Astrocyte (in vitro differentiated cells and primary cell): Measurements from ENCODE around the gene FAM50A.

Source experiments
- EZH2 ChIP-seq: IDR thresholded peaks from 2 replicates; pipeline ENCODE4 v1.6.1; 2012; ENCODE audit warnings: mild to moderate bottlenecking, low read length, inconsistent platforms; ENCODE audit not compliant: insufficient read depth
- TF ChIP-seq, protein P1 (sequence below): IDR thresholded peaks from 2 replicates; pipeline ENCODE4 v1.5.1; 2011; ENCODE audit warnings: low read depth, mild to moderate bottlenecking, inconsistent platforms, low read length, moderate library complexity; ENCODE audit not compliant: insufficient read depth

DNA sequence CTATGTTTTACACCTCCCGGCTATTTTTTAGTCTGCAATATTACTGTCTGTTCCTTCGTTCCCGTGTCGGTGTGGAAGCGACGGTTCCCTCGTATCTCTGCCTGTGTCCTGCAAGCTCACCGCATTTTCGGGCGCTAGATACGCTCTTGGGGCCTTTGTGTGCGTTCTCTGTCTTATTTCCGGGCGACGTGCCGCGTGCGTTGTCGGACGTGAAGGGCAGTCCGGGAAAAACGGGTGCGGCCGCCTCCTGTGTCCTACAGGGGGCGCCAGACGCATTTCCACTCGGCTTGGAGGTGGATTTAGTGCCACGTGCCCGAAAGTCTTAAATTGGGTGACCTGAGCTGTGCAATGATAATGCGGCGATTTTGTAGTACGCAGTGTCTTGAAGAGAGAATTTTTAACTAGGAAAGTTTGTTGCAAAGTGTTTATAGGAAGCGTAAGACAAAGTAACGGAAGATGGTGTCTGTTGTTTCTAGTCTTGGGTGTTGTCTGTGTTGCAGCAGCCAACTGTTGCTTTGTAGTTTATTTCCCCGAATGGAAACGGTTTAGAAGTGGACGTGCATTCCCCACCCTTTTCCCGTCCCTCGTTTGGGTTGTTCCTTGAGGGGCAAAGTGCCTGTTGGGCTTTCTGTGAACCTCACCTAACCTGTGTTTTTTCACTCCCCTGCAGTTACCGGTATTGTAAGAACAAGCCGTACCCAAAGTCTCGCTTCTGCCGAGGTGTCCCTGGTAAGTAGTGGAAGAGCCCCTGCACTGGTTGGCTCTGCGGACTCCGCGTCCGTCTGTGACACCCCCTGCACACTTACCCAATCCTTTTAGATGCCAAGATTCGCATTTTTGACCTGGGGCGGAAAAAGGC, 45.0 kb upstream of the FAM50A start:
- TF ChIP-seq EZH2, result no peak
- TF ChIP-seq, protein P1, sequence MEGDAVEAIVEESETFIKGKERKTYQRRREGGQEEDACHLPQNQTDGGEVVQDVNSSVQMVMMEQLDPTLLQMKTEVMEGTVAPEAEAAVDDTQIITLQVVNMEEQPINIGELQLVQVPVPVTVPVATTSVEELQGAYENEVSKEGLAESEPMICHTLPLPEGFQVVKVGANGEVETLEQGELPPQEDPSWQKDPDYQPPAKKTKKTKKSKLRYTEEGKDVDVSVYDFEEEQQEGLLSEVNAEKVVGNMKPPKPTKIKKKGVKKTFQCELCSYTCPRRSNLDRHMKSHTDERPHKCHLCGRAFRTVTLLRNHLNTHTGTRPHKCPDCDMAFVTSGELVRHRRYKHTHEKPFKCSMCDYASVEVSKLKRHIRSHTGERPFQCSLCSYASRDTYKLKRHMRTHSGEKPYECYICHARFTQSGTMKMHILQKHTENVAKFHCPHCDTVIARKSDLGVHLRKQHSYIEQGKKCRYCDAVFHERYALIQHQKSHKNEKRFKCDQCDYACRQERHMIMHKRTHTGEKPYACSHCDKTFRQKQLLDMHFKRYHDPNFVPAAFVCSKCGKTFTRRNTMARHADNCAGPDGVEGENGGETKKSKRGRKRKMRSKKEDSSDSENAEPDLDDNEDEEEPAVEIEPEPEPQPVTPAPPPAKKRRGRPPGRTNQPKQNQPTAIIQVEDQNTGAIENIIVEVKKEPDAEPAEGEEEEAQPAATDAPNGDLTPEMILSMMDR, result peak; percentile 71
